HEK293T (cell line): Measurements from ENCODE around the gene SLC34A1.

Experiments
- ARNT ChIP-seq: fragments of 450-650 bp; IDR thresholded peaks from 2 replicates; pipeline ENCODE4 v1.6.1; 2017; ENCODE audit warnings: mild to moderate bottlenecking
- BHLHE40 ChIP-seq: fragments of 450-650 bp; IDR thresholded peaks from 2 replicates; pipeline ENCODE4 v1.6.1; 2016; ENCODE audit warnings: mild to moderate bottlenecking, moderate library complexity, borderline replicate concordance
- ELF4 ChIP-seq: fragments of 450-650 bp; IDR thresholded peaks from 2 replicates; pipeline ENCODE4 v1.6.1; 2017; ENCODE audit warnings: antibody characterized with exemption
- FOXA1 ChIP-seq: fragments of 450-650 bp; IDR thresholded peaks from 2 replicates; pipeline ENCODE4 v1.6.1; 2016; ENCODE audit warnings: mild to moderate bottlenecking
- FOXK2 ChIP-seq: fragments of 450-650 bp; IDR thresholded peaks from 2 replicates; pipeline ENCODE4 v1.6.1; 2016; ENCODE audit warnings: mild to moderate bottlenecking
- FOXM1 ChIP-seq: fragments of 450-650 bp; IDR thresholded peaks from 2 replicates; pipeline ENCODE4 v1.6.1; 2017; ENCODE audit warnings: mild to moderate bottlenecking, borderline replicate concordance
- HDGF ChIP-seq: fragments of 450-650 bp; IDR thresholded peaks from 2 replicates; pipeline ENCODE4 v1.6.1; 2017; ENCODE audit warnings: antibody characterized with exemption, borderline replicate concordance
- L3MBTL2 ChIP-seq: fragments of 450-650 bp; conservative IDR thresholded peaks from 2 replicates; pipeline ENCODE4 v1.6.1; 2016; ENCODE audit warnings: mild to moderate bottlenecking
- LEF1 ChIP-seq: fragments of 450-650 bp; IDR thresholded peaks from 2 replicates; pipeline ENCODE4 v1.6.1; 2017; ENCODE audit warnings: mild to moderate bottlenecking, borderline replicate concordance
- NFRKB ChIP-seq: fragments of 450-650 bp; IDR thresholded peaks from 2 replicates; pipeline ENCODE4 v1.6.1; 2016; ENCODE audit warnings: mild to moderate bottlenecking, moderate library complexity
- SP1 ChIP-seq: fragments of 450-650 bp; IDR thresholded peaks from 2 replicates; pipeline ENCODE4 v1.6.1; 2017
- SUZ12 ChIP-seq: fragments of 450-650 bp; IDR thresholded peaks from 2 replicates; pipeline ENCODE4 v1.6.1; 2016; ENCODE audit warnings: mild to moderate bottlenecking
- TARDBP ChIP-seq: fragments of 450-650 bp; IDR thresholded peaks from 2 replicates; pipeline ENCODE4 v1.6.1; 2016
- ZNF384 ChIP-seq: fragments of 450-650 bp; IDR thresholded peaks from 2 replicates; pipeline ENCODE4 v1.6.1; 2016

DNA sequence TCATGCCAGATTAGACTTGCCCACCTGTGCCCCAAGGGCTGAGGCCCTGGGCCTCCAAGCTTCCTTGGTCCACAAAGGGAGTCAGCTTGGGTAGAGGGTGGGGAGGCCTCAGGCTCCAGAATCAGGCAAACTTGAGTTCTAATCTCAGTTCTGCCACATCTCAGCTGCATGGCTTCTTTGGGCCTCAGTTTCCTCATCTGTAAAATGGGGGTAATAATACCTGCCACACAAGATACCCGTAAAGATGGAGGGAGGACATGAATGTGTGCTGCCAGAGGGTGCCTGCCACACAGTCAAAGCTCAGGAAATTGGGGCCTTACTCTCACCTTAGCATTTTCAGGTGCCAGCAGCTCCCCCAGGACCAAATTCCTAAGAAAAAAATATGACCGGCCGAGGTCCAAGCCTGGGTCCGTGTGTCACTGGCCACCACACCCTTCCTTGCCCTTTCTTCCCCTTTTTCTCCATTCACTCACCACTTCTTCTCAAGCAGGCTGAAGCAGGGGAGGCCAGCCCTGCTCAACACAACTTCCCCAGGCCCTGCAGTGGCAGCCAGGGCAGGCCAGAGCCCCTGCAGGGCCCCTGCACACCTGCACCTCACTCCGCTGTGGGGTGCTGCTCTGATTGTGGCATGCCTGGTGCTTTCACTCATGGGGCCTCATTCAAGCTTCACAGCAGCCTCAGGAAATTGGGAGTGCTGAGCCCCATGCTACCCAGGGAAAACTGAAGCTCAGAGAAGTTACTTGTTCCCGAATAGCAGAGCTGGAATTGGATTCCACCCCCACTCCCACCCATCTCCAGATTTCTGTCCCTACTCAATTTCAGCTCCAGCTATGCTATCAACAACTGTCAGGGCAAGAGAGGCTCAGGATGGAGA is 22.6 kb upstream of the SLC34A1 start:
- TF ChIP-seq ARNT = no peak
- no peak for TF ChIP-seq NFRKB
- TF ChIP-seq L3MBTL2 = no peak
- TF ChIP-seq SP1 = no peak
- no peak for TF ChIP-seq FOXM1
- no peak for TF ChIP-seq TARDBP
- no peak for TF ChIP-seq SUZ12
- no peak for TF ChIP-seq ZNF384
- no peak for TF ChIP-seq FOXA1
- no peak for TF ChIP-seq LEF1
- no peak for TF ChIP-seq HDGF
- TF ChIP-seq BHLHE40 = no peak
- TF ChIP-seq FOXK2 = no peak
- no peak for TF ChIP-seq ELF4
